DOHH2 (cell line): ENCODE results near the gene RNF2.

ENCODE experiments used
- EZH2phosphoT487 ChIP-seq: fragments of 200-600 bp; sonication (generic); IDR thresholded peaks from 2 replicates; pipeline ENCODE4 v1.6.1; 2017; ENCODE audit warnings: borderline replicate concordance, mild to moderate bottlenecking, antibody characterized with exemption, low read length, moderate library complexity, mixed read lengths
- TF ChIP-seq, protein P1 (sequence below): fragments of 200-600 bp; sonication (generic); IDR thresholded peaks from one replicate; pipeline ENCODE4 v1.5.1; 2014; ENCODE audit warnings: antibody characterized with exemption, mild to moderate bottlenecking, low read depth, low read length; ENCODE audit not compliant: poor library complexity, severe bottlenecking

DNA sequence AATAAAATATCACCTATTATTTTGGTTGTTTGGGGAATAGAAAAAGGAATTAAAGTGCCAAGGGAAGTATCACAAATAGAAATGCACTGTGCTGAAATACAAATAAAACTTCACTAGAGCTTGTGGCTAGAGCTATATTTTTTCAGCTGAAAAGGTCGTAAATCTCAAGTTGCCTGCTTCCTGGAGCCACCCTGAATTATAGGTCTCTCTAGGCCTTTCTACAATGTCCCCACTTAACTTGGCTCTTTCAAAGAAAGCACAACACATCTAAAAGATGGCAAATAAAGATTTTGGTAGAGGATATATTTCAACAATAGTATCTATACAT is 5.0 kb upstream of the RNF2 start:
- TF ChIP-seq, protein P1, sequence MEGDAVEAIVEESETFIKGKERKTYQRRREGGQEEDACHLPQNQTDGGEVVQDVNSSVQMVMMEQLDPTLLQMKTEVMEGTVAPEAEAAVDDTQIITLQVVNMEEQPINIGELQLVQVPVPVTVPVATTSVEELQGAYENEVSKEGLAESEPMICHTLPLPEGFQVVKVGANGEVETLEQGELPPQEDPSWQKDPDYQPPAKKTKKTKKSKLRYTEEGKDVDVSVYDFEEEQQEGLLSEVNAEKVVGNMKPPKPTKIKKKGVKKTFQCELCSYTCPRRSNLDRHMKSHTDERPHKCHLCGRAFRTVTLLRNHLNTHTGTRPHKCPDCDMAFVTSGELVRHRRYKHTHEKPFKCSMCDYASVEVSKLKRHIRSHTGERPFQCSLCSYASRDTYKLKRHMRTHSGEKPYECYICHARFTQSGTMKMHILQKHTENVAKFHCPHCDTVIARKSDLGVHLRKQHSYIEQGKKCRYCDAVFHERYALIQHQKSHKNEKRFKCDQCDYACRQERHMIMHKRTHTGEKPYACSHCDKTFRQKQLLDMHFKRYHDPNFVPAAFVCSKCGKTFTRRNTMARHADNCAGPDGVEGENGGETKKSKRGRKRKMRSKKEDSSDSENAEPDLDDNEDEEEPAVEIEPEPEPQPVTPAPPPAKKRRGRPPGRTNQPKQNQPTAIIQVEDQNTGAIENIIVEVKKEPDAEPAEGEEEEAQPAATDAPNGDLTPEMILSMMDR = no peak
- no peak for TF ChIP-seq EZH2phosphoT487
